Measurements from ENCODE around the gene SLC7A5.

The SLC7A5 gene

GRCh38 chr16:87838643-87839541 is 30.4 kb downstream of the SLC7A5 start:
- DNase-seq (ENCODE audit: low read depth), result no peak
- no peak for TF ChIP-seq CTCF (IDR thresholded peaks at IDR 0.05; ENCODE audit: insufficient read depth, low read depth, low read length, missing control alignments)
- no peak overlapping the region for H3K4me3 ChIP-seq (ENCODE audit: low read depth, low read length)

GRCh38 chr16:87837627-87838289 is 31.5 kb downstream of the SLC7A5 start:
- no peak overlapping the region for H3K4me3 ChIP-seq (ENCODE audit: low read depth, low read length)
- TF ChIP-seq CTCF (IDR thresholded peaks at IDR 0.05; ENCODE audit: insufficient read depth, low read depth, low read length, missing control alignments), result no peak
- no peak for DNase-seq (ENCODE audit: low read depth)

GRCh38 chr16:87836844-87837581 is 32.3 kb downstream of the SLC7A5 start:
- TF ChIP-seq CTCF (IDR thresholded peaks at IDR 0.05; ENCODE audit: insufficient read depth, low read depth, low read length, missing control alignments), result no peak
- DNase-seq (ENCODE audit: low read depth), result no peak
- H3K4me3 ChIP-seq (ENCODE audit: low read depth, low read length), result no peak overlapping the region

DNA sequence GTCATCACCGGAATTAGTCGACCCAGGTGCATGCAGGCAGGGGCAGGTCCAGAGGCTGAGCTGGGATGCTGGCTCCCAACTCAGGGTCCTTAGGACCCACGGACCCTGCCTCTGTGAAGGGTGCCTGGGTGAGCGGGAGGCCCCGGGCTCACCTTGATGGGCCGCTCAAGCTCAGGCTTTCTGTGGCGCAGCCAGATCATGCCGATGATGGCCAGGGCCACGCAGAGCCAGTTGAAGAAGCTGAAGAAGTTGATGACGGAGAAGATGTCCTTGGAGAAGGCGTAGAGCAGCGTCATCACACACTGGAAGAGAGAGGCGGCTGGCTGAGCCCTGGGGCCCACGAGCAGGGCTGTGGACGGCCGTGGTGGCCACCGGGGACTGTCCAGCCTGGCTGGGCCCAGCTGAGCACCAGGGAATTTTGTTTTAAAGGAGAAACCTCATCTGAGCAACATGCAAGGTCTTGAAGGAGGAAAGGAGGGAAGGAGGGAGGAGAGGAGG is 32.9 kb downstream of the SLC7A5 start:
- no peak for TF ChIP-seq CTCF (IDR thresholded peaks at IDR 0.05; ENCODE audit: insufficient read depth, low read depth, low read length, missing control alignments)
- no peak overlapping the region for H3K4me3 ChIP-seq (ENCODE audit: low read depth, low read length)
- DNase-seq (ENCODE audit: low read depth), result no peak

- TF ChIP-seq CTCF (IDR thresholded peaks at IDR 0.05; ENCODE audit: insufficient read depth, low read depth, low read length, missing control alignments), result no peak
- DNase-seq (ENCODE audit: low read depth), result no peak
- H3K4me3 ChIP-seq (ENCODE audit: low read depth, low read length), result no peak overlapping the region
These were observed 33.4 kb downstream of the SLC7A5 start for GRCh38 chr16:87835882-87836331.

GRCh38 chr16:87834668-87835473 is 34.4 kb downstream of the SLC7A5 start:
- H3K4me3 ChIP-seq (ENCODE audit: low read depth, low read length), result no peak overlapping the region
- TF ChIP-seq CTCF (IDR thresholded peaks at IDR 0.05; ENCODE audit: insufficient read depth, low read depth, low read length, missing control alignments), result no peak
- no peak for DNase-seq (ENCODE audit: low read depth)

Measured in GM12865 (cell line).